ENCODE data around the gene SPPL2C. TPM values are rescaled to one million over a fixed set of nuclear protein-coding genes. Genes with fewer than 3 reads are reported as not detected.

SPPL2C gene
- total RNA-seq, 1 experiment from 2014 or later = not detected

DNA sequence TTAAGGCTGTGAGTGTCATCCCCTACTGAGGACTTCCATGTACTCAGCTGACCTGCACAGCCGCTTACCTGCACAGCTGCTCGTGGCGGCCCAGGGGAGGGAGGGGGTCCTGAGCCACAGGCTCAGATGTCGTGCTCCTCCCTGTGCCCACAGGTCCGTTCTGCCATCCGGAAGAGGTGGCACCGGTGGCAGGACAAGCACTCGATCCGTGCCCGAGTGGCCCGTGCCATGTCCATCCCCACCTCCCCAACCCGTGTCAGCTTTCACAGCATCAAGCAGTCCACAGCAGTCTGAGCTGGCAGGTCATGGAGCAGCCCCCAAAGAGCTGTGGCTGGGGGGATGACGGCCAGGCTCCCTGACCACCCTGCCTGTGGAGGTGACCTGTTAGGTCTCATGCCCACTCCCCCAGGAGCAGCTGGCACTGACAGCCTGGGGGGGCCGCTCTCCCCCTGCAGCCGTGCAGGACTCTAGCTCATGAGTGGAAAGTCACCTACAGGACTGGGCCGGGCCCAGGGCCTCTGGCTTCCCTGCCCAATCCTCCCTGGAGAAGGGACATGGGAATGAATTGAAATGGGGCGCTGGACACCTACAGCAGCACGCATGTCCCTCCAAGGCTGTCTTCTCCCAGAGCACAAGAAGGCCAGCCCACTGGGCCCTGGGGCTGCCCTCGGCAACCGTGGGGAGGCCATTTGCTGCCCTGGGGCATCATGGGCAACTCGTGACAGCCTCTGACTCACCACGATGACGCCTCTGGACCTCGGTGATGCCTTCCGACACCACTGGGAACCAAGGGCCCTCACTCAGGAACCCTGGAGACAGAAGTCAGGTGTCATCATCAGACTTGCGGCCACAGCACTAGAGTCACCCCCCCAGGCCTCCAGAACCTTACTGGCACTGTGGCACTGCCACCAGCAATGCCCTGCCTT, 9.9 kb upstream of the SPPL2C start:
- Mint-ChIP-seq H3K4me3 (ENCODE audit: unreplicated experiment) (no peak overlapping the region), H3K27ac (ENCODE audit: low read depth, unreplicated experiment) (no peak overlapping the region), H3K36me3 (ENCODE audit: insufficient read depth, unreplicated experiment) (no peaks in the 10 kb centered on the region), H3K4me1 (ENCODE audit: insufficient read depth, unreplicated experiment) (no peaks in the 10 kb centered on the region), H3K9me3 (ENCODE audit: unreplicated experiment) (no peaks in the 10 kb centered on the region), H3K27me3 (ENCODE audit: insufficient read depth, unreplicated experiment) (peaks cover 22% of the 10 kb centered on the region)
- TF ChIP-seq, protein P1, sequence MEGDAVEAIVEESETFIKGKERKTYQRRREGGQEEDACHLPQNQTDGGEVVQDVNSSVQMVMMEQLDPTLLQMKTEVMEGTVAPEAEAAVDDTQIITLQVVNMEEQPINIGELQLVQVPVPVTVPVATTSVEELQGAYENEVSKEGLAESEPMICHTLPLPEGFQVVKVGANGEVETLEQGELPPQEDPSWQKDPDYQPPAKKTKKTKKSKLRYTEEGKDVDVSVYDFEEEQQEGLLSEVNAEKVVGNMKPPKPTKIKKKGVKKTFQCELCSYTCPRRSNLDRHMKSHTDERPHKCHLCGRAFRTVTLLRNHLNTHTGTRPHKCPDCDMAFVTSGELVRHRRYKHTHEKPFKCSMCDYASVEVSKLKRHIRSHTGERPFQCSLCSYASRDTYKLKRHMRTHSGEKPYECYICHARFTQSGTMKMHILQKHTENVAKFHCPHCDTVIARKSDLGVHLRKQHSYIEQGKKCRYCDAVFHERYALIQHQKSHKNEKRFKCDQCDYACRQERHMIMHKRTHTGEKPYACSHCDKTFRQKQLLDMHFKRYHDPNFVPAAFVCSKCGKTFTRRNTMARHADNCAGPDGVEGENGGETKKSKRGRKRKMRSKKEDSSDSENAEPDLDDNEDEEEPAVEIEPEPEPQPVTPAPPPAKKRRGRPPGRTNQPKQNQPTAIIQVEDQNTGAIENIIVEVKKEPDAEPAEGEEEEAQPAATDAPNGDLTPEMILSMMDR (IDR thresholded peaks at IDR 0.05; ENCODE audit: unreplicated experiment) = no peak
- CTCF ChIA-PET = interaction anchor here (0.8 to 3.1 kb wide), 7 partner anchors 17 to 197 kb away, joined by 3 to 10 read pairs (median 3); no protein-coding TSS in a partner anchor
- POLR2A ChIA-PET = no interaction called here
- intact Hi-C loops (cut with micrococcal nuclease) = no loop called here
- peak; percentile 35 for DNase-seq (ENCODE audit: unreplicated experiment)
- BruUV-seq (replicated peaks) = no TSS peak

DNA sequence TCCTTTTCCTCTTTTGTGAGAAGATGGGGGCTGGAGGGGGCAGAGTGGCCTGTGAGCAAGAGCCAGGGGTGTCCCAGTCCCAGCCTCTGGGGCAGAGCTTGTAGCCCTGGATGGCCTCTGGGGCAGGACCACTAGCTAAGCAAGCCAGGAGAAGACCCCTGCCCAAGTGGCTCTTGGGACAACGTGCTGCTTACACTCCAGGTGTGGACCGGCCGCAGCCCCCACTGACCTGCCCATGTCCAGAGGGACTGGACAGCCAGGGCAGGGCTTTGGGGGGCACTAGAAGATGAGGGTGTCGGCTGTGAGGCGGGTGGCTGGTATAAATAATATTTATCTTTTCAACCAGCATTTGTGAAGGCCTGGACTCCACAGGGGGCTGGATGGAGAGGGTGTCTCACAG, 9.2 kb upstream of the SPPL2C start:
- ChIA-PET CTCF (interaction anchor here (0.6 to 3.1 kb wide), 4 partner anchors 17 to 441 kb away, joined by 3 to 10 read pairs (median 6); no protein-coding TSS in a partner anchor), POLR2A (no interaction called here)
- no peak for DNase-seq (ENCODE audit: unreplicated experiment)
- H3K27ac Mint-ChIP-seq (ENCODE audit: low read depth, unreplicated experiment) = no peak overlapping the region
- BruUV-seq (replicated peaks) = no TSS peak
- no peaks in the 10 kb centered on the region for H3K36me3 Mint-ChIP-seq (ENCODE audit: insufficient read depth, unreplicated experiment)
- intact Hi-C loops (cut with micrococcal nuclease) = no loop called here
- H3K27me3 Mint-ChIP-seq (ENCODE audit: insufficient read depth, unreplicated experiment) = peaks cover 14% of the 10 kb centered on the region
- TF ChIP-seq, protein P1 (IDR thresholded peaks at IDR 0.05; ENCODE audit: unreplicated experiment) = no peak
- no peaks in the 10 kb centered on the region for H3K4me1 Mint-ChIP-seq (ENCODE audit: insufficient read depth, unreplicated experiment)
- H3K4me3 Mint-ChIP-seq (ENCODE audit: unreplicated experiment) = no peak overlapping the region
- no peaks in the 10 kb centered on the region for H3K9me3 Mint-ChIP-seq (ENCODE audit: unreplicated experiment)

DNA sequence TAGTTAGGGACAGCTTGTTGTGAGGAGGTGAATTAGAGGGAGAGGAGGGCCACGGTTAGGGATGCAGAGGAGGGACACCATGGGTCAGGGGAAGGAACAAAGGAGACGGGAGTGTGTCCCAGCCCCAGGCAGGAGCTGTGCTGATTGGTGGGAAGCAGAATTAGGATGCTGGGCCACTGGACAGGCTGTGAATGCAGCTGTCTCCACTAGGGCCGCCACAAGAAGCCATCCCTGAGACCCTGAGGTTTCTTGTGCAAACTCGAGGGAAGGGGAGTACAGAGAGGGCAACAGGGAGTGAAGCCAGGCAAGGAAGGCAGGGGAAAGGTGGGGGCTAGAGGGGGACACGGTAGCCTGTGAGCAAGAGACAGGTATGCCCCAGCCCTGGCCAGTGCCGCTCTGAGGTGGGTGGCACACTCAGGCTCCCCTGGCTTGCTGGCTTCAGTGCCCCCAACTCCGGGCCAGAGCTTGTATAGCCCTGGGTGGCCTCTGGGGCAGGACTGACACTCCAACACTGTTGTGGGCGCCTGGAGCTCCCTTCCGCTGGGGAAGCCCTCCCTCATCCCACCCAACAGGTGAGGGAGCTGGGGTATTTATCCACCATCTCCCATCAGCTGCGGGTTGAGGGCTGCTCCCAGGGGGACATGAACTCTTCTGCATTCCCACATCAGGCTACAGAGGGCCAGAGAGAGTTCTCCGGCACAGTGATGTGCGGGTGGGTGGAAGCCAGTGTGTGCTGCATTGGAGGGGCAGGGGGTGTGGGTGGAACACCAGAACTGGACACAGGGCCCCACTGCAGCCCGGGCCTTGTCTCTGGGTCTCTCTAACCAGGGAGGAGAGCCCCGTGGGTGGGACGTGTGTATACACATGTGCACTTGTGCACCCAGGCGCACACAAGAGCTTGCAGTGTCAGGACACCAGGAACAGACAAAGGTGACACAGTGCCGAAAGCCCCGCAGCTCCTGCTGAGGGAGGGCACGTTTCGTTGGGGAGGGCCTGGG, 8.3 kb upstream of the SPPL2C start:
- Mint-ChIP-seq H3K27me3 (ENCODE audit: insufficient read depth, unreplicated experiment) (peaks cover 14% of the 10 kb centered on the region), H3K36me3 (ENCODE audit: insufficient read depth, unreplicated experiment) (no peaks in the 10 kb centered on the region), H3K4me3 (ENCODE audit: unreplicated experiment) (no peak overlapping the region), H3K4me1 (ENCODE audit: insufficient read depth, unreplicated experiment) (no peaks in the 10 kb centered on the region), H3K9me3 (ENCODE audit: unreplicated experiment) (no peaks in the 10 kb centered on the region), H3K27ac (ENCODE audit: low read depth, unreplicated experiment) (no peak overlapping the region)
- TF ChIP-seq, protein P1 (IDR thresholded peaks at IDR 0.05; ENCODE audit: unreplicated experiment) = no peak
- CTCF ChIA-PET = interaction anchor here (0.7 to 3.1 kb wide), 4 partner anchors 16 to 196 kb away, joined by 3 to 10 read pairs (median 7); no protein-coding TSS in a partner anchor
- POLR2A ChIA-PET = no interaction called here
- BruUV-seq (replicated peaks) = no TSS peak
- intact Hi-C loops (cut with micrococcal nuclease) = no loop called here
- DNase-seq (ENCODE audit: unreplicated experiment) = no peak
